Measurements from ENCODE around the gene FAM118B.

Gene FAM118B

GRCh38 chr11:126288237-126288636 lies 76.7 kb downstream of the FAM118B start:
- ATAC-seq, result no peak
- TF ChIP-seq ARNTL (CRISPR knock-in tag; IDR thresholded peaks at IDR 0.05; ENCODE audit: borderline replicate concordance, low read depth) (no peak), TCF4 (CRISPR knock-in tag; IDR thresholded peaks at IDR 0.05; ENCODE audit: borderline replicate concordance) (no peak), ESRRG (CRISPR knock-in tag; IDR thresholded peaks at IDR 0.05) (no peak), RARB (CRISPR knock-in tag; IDR thresholded peaks at IDR 0.05) (no peak)

GRCh38 chr11:126290887-126291286 lies 79.3 kb downstream of the FAM118B start:
- 0 out of 2 replicates have a peak, but pooled peaks have one; percentile 7 for TF ChIP-seq BACH2 (CRISPR knock-in tag; IDR thresholded peaks at IDR 0.05; ENCODE audit: borderline replicate concordance)
- TF ChIP-seq PPARA (CRISPR knock-in tag; IDR thresholded peaks at IDR 0.05; ENCODE audit: borderline replicate concordance), result no peak
- ATAC-seq, result peak; percentile 53

DNA sequence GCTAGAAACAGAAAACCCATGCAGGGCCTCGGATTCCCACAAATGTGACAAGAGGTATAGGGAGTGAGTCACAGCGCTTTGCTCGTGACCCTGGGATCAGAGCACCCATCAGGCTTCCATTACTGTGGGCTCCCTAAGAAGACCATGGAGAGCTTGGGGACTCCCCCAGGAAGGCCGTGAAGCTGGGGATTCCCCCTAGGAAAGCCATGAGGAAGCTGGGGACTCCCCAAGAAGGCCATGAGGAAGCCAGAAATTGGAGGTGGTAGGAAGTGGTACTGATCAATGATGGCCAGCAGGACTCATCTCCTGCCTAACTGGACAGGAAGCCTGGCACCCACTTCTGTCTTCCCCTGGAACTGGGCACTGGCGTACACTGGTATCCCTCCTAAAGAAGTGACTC lies 82.1 kb downstream of the FAM118B start:
- ATAC-seq, result no peak
- no peak for TF ChIP-seq ZC3H10 (CRISPR knock-in tag; IDR thresholded peaks at IDR 0.05)
- no peak for TF ChIP-seq CREB5 (CRISPR knock-in tag; IDR thresholded peaks at IDR 0.05; ENCODE audit: low read depth)
- no peak for TF ChIP-seq ISL1 (CRISPR knock-in tag; IDR thresholded peaks at IDR 0.05)
- no peak for TF ChIP-seq SNAI2 (CRISPR knock-in tag; IDR thresholded peaks at IDR 0.05)
- no peak for TF ChIP-seq PATZ1 (CRISPR knock-in tag; IDR thresholded peaks at IDR 0.05; ENCODE audit: borderline replicate concordance)
- no peak for TF ChIP-seq CSDC2 (CRISPR knock-in tag; IDR thresholded peaks at IDR 0.05)
- TF ChIP-seq, protein P1, sequence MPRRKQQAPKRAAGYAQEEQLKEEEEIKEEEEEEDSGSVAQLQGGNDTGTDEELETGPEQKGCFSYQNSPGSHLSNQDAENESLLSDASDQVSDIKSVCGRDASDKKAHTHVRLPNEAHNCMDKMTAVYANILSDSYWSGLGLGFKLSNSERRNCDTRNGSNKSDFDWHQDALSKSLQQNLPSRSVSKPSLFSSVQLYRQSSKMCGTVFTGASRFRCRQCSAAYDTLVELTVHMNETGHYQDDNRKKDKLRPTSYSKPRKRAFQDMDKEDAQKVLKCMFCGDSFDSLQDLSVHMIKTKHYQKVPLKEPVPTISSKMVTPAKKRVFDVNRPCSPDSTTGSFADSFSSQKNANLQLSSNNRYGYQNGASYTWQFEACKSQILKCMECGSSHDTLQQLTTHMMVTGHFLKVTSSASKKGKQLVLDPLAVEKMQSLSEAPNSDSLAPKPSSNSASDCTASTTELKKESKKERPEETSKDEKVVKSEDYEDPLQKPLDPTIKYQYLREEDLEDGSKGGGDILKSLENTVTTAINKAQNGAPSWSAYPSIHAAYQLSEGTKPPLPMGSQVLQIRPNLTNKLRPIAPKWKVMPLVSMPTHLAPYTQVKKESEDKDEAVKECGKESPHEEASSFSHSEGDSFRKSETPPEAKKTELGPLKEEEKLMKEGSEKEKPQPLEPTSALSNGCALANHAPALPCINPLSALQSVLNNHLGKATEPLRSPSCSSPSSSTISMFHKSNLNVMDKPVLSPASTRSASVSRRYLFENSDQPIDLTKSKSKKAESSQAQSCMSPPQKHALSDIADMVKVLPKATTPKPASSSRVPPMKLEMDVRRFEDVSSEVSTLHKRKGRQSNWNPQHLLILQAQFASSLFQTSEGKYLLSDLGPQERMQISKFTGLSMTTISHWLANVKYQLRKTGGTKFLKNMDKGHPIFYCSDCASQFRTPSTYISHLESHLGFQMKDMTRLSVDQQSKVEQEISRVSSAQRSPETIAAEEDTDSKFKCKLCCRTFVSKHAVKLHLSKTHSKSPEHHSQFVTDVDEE (CRISPR knock-in tag; IDR thresholded peaks at IDR 0.05), result no peak
- TF ChIP-seq ESRRG (CRISPR knock-in tag; IDR thresholded peaks at IDR 0.05), result no peak
- TF ChIP-seq CSRNP3 (CRISPR knock-in tag; IDR thresholded peaks at IDR 0.05), result no peak
- TF ChIP-seq ZNF70 (CRISPR knock-in tag; IDR thresholded peaks at IDR 0.05), result no peak
- TF ChIP-seq TCF4 (CRISPR knock-in tag; IDR thresholded peaks at IDR 0.05; ENCODE audit: borderline replicate concordance), result no peak
- TF ChIP-seq ZFP30 (CRISPR knock-in tag; IDR thresholded peaks at IDR 0.05), result no peak
- no peak for TF ChIP-seq PPARA (CRISPR knock-in tag; IDR thresholded peaks at IDR 0.05; ENCODE audit: borderline replicate concordance)
- no peak for TF ChIP-seq OSR1 (CRISPR knock-in tag; IDR thresholded peaks at IDR 0.05)
- TF ChIP-seq ARNTL (CRISPR knock-in tag; IDR thresholded peaks at IDR 0.05; ENCODE audit: borderline replicate concordance, low read depth), result no peak
- no peak for TF ChIP-seq BACH2 (CRISPR knock-in tag; IDR thresholded peaks at IDR 0.05; ENCODE audit: borderline replicate concordance)
- no peak for TF ChIP-seq TOX (CRISPR knock-in tag; IDR thresholded peaks at IDR 0.05; ENCODE audit: borderline replicate concordance)

- no peak for ATAC-seq
- TF ChIP-seq ZNF8 (CRISPR knock-in tag; IDR thresholded peaks at IDR 0.05), result no peak
- TF ChIP-seq BACH2 (CRISPR knock-in tag; IDR thresholded peaks at IDR 0.05; ENCODE audit: borderline replicate concordance), result no peak
- no peak for TF ChIP-seq ESRRG (CRISPR knock-in tag; IDR thresholded peaks at IDR 0.05)
- no peak for TF ChIP-seq CSRNP3 (CRISPR knock-in tag; IDR thresholded peaks at IDR 0.05)
- TF ChIP-seq ZNF565 (CRISPR knock-in tag; conservative IDR thresholded peaks at IDR 0.05; ENCODE audit: low read depth), result no peak
- no peak for TF ChIP-seq OSR1 (CRISPR knock-in tag; IDR thresholded peaks at IDR 0.05)
- no peak for TF ChIP-seq ZFP3 (CRISPR knock-in tag; IDR thresholded peaks at IDR 0.05)
- no peak for TF ChIP-seq SNAI2 (CRISPR knock-in tag; IDR thresholded peaks at IDR 0.05)
- no peak for TF ChIP-seq PATZ1 (CRISPR knock-in tag; IDR thresholded peaks at IDR 0.05; ENCODE audit: borderline replicate concordance)
- TF ChIP-seq ZC3H10 (CRISPR knock-in tag; IDR thresholded peaks at IDR 0.05), result no peak
- TF ChIP-seq ZNF70 (CRISPR knock-in tag; IDR thresholded peaks at IDR 0.05), result no peak
- TF ChIP-seq RARB (CRISPR knock-in tag; IDR thresholded peaks at IDR 0.05), result no peak
- TF ChIP-seq TCF4 (CRISPR knock-in tag; IDR thresholded peaks at IDR 0.05; ENCODE audit: borderline replicate concordance), result no peak
- TF ChIP-seq ARNTL (CRISPR knock-in tag; IDR thresholded peaks at IDR 0.05; ENCODE audit: borderline replicate concordance, low read depth), result no peak
- TF ChIP-seq, protein P2, sequence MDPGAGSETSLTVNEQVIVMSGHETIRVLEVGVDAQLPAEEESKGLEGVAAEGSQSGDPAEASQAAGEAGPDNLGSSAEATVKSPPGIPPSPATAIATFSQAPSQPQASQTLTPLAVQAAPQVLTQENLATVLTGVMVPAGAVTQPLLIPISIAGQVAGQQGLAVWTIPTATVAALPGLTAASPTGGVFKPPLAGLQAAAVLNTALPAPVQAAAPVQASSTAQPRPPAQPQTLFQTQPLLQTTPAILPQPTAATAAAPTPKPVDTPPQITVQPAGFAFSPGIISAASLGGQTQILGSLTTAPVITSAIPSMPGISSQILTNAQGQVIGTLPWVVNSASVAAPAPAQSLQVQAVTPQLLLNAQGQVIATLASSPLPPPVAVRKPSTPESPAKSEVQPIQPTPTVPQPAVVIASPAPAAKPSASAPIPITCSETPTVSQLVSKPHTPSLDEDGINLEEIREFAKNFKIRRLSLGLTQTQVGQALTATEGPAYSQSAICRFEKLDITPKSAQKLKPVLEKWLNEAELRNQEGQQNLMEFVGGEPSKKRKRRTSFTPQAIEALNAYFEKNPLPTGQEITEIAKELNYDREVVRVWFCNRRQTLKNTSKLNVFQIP (CRISPR knock-in tag; IDR thresholded peaks at IDR 0.05; ENCODE audit: borderline replicate concordance, low read depth), result no peak
- no peak for TF ChIP-seq CSDC2 (CRISPR knock-in tag; IDR thresholded peaks at IDR 0.05)
- no peak for TF ChIP-seq TOX (CRISPR knock-in tag; IDR thresholded peaks at IDR 0.05; ENCODE audit: borderline replicate concordance)
- TF ChIP-seq ZFP30 (CRISPR knock-in tag; IDR thresholded peaks at IDR 0.05), result no peak
These were observed 85.4 kb downstream of the FAM118B start for GRCh38 chr11:126297004-126297403.
